ENCODE results near the gene ENPP7.

Gene ENPP7

DNA sequence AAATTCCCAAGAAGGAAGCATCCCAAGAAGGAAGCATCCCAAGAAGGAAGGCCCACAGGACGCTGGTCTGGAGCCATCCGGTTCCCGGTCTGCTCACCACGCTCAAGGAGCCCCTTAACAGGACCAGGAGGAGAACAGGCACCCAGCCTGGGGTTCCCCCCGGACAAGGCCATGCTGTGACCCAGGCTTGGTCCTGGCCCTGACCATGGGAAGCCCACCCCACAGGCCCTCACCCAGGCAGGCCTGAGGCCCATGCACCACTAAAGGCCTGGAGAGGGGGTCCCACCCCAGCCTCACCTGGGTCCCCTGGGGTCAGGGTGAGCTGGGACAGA lies 340 bp upstream of the ENPP7 start:
- TF ChIP-seq, protein P1, sequence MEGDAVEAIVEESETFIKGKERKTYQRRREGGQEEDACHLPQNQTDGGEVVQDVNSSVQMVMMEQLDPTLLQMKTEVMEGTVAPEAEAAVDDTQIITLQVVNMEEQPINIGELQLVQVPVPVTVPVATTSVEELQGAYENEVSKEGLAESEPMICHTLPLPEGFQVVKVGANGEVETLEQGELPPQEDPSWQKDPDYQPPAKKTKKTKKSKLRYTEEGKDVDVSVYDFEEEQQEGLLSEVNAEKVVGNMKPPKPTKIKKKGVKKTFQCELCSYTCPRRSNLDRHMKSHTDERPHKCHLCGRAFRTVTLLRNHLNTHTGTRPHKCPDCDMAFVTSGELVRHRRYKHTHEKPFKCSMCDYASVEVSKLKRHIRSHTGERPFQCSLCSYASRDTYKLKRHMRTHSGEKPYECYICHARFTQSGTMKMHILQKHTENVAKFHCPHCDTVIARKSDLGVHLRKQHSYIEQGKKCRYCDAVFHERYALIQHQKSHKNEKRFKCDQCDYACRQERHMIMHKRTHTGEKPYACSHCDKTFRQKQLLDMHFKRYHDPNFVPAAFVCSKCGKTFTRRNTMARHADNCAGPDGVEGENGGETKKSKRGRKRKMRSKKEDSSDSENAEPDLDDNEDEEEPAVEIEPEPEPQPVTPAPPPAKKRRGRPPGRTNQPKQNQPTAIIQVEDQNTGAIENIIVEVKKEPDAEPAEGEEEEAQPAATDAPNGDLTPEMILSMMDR (IDR thresholded peaks at IDR 0.05): no peak

DNA sequence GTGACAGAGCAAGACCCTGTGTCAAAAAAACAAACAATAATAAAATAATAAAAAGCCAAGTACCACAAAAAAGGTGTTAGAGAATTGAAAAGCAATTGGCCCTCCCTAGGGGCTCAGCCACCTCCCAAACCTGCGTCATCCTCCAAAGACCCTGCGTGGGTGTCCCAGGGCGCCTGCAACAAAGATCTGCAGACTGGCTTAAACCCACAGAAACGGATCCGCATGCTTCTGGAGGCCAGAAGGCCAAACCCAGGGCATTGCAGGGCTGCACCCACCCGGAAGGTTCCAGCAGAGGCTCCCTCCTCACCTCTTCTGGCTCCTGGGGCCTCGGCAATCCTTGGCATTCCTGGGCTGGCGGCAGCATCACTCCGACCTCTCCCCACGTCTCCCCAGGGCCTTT lies 1.5 kb downstream of the ENPP7 start:
- TF ChIP-seq, protein P1 (IDR thresholded peaks at IDR 0.05): no peak

DNA sequence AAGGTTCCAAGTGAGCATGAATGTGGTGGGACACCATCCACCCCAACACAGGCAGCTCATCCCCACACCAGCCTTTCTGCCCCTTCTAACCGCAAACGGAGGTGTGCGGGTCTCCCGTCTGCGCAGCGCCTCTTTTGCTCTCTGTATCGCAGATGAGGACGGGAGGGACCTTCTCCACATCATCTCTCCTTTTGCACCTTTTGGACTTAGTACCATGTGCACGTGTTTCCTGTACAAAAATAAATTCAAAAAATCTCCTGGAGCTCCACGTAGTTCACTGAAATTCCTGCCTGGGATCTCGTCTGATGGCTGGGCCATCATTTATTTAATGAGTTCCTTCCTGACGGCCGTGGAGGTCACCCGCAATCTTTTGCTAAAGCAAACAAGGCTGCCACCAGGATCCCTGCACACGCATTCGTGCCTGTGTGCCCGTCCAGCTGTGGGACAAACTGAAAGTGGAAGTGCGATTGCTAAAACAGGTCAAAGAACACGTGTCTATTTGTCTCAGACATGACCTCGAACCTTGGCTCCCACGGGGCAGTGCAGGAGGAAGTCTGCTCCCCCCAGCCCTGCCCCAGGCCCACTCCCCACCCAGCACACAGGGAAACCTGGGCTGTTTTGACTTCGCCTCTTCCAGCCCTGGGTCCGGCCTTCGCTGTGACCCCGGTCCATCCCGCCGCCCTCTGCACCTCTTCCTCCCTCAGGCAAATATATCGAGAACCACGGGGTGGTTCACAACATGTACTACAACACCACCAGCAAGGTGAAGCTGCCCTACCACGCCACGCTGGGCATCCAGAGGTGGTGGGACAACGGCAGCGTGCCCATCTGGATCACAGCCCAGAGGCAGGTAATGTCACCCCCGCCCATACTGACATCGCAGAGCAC lies 2.3 kb downstream of the ENPP7 start:
- TF ChIP-seq, protein P1 (IDR thresholded peaks at IDR 0.05): no peak

DNA sequence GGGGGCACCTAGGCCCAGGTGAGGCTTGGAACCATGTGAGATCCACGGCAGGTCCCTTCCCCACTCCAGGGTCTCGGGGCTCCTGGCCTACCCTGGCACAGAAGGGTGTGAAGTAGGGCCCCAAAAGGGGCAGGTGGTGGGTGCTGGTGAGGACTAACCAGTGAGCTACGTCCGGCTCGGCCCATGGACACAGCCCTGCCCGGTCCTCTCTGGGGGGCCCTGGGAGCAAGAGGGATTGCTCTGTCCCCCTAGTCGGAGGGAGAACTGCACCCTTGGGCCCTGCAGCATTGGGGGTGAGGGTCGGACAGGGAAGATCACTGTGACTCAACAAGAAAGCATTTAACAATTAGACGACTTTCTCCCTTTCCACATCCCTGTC lies 2.9 kb downstream of the ENPP7 start:
- TF ChIP-seq, protein P1 (IDR thresholded peaks at IDR 0.05): no peak

DNA sequence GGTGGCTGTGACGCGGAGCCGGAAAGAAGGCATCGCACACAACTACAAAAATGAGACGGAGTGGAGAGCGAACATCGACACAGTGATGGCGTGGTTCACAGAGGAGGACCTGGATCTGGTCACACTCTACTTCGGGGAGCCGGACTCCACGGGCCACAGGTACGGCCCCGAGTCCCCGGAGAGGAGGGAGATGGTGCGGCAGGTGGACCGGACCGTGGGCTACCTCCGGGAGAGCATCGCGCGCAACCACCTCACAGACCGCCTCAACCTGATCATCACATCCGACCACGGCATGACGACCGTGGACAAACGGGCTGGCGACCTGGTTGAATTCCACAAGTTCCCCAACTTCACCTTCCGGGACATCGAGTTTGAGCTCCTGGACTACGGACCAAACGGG lies 4.4 kb downstream of the ENPP7 start:
- TF ChIP-seq, protein P1 (IDR thresholded peaks at IDR 0.05): no peak

DNA sequence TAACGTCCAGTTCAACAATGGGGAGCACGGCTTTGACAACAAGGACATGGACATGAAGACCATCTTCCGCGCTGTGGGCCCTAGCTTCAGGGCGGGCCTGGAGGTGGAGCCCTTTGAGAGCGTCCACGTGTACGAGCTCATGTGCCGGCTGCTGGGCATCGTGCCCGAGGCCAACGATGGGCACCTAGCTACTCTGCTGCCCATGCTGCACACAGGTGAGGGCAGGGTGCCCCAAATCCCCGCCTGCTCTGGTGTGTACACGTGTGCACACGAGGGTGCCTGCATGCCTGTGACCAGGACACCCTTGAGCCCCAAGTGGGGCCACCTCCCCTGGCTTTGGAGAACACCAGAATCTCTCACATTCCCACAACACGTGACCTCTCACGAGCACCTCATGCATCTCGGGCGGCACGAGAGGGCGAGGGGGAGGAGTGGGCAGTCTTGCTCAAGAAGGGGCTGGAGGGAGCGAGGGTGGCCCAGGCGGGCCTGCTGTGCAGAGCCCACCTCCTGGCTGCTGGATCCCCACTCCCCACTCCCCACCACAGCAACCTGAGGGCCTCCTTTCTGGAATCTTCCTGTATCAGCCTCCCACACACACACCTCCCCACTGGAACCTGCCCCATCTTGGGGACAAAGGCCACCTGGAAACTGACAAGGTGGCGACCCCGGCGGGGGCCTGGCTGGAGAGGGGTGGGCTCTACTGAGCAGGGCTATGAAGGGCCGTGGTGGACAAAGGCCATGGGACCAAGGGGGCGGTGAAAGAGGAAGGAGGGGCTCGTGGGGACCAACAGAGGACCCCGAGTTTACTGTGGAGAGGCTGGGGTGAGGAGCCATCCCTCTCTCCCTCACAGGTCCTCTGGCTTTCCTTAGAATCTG lies 6.5 kb downstream of the ENPP7 start:
- TF ChIP-seq, protein P1 (IDR thresholded peaks at IDR 0.05): no peak

DNA sequence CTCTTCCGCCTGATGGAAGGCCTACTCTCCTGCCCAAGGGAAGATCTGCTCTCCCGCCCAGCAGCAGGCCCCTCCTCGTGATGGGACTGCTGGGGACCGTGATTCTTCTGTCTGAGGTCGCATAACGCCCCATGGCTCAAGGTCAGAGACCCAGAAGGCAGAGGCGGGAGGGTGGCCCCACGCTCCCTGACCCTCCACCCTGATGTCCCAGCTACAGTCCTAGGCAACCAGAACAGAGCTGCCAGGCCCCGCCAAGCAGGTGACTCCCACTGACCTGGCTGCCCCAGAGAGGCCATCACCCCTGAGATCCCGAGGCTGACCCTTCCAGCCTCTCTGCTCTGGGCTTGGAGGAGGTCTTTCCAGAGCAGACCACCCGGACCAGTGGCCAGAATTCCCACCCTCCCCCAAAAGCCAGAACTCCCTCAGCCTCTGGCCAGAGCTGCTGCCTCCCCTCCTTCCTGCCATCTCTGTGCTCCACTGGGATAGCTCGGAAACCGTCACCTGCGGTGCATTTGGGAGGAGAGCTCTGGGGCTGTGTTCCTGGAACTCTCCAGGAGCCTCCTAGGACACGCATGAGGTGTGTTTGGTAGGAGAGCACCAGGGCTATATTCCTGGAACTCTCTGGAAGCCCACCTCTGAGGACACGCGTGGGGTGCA lies 7.3 kb downstream of the ENPP7 start:
- TF ChIP-seq, protein P1 (IDR thresholded peaks at IDR 0.05): no peak

Measured in LNCAP (cell line).